GM18868 (cell line): ENCODE data around the gene PDE11A.
"Not testable (repeated sequence)": the region's sequence is repeated elsewhere in the genome, so short reads cannot be mapped to it uniquely, and the experiment has no call there.

Source experiments
- ATAC-seq: cut with Tn5 transposase; IDR thresholded peaks from one replicate; pipeline ENCODE4 v1.9.1; 2021; ENCODE audit warnings: mild to moderate bottlenecking, moderate library complexity; ENCODE audit not compliant: unreplicated experiment

The PDE11A gene

GRCh38 chr2:177886824-177887223, 185.8 kb downstream of the PDE11A start:
- no peak for ATAC-seq

GRCh38 chr2:177885828-177886466, 186.6 kb downstream of the PDE11A start:
- ATAC-seq, result no peak

- no peak for ATAC-seq
These were observed 189.4 kb downstream of the PDE11A start for GRCh38 chr2:177883177-177883576.

GRCh38 chr2:177882501-177882900, 190.1 kb downstream of the PDE11A start:
- no peak for ATAC-seq

- ATAC-seq, result no peak
These were observed 190.7 kb downstream of the PDE11A start for GRCh38 chr2:177881921-177882320.

GRCh38 chr2:177881008-177881747, 191.4 kb downstream of the PDE11A start:
- ATAC-seq, result no peak

GRCh38 chr2:177880285-177880684, 192.3 kb downstream of the PDE11A start:
- ATAC-seq, result no peak

GRCh38 chr2:177876950-177877349, 195.6 kb downstream of the PDE11A start:
- ATAC-seq, result no peak

GRCh38 chr2:177874686-177875085, 197.9 kb downstream of the PDE11A start:
- ATAC-seq, result no peak

- no peak for ATAC-seq
These were observed 198.7 kb downstream of the PDE11A start for GRCh38 chr2:177873915-177874314.

- no peak for ATAC-seq
These were observed 200.3 kb downstream of the PDE11A start for GRCh38 chr2:177872286-177872685.

GRCh38 chr2:177869912-177870311, 202.7 kb downstream of the PDE11A start:
- ATAC-seq, result no peak

GRCh38 chr2:177869209-177869608, 203.4 kb downstream of the PDE11A start:
- no peak for ATAC-seq

GRCh38 chr2:177868806-177869205, 203.8 kb downstream of the PDE11A start:
- no peak for ATAC-seq

- ATAC-seq, result no peak
These were observed 215.0 kb downstream of the PDE11A start for GRCh38 chr2:177857538-177857937.

- no peak for ATAC-seq
These were observed 220.2 kb downstream of the PDE11A start for GRCh38 chr2:177852389-177852788.

- no peak for ATAC-seq
These were observed 229.4 kb downstream of the PDE11A start for GRCh38 chr2:177843188-177843587.

- ATAC-seq, result no peak
These were observed 230.3 kb downstream of the PDE11A start for GRCh38 chr2:177842243-177842642.

GRCh38 chr2:177835418-177836204, 237.0 kb downstream of the PDE11A start:
- ATAC-seq, result not testable (repeated sequence)

- ATAC-seq, result no peak
These were observed 239.8 kb downstream of the PDE11A start for GRCh38 chr2:177832611-177833433.

GRCh38 chr2:177830881-177831386, 241.6 kb downstream of the PDE11A start:
- ATAC-seq, result no peak
